LNCAP (cell line): ENCODE measurements around the gene UBAC2.

Experiments used
- CTCF ChIP-seq: fragments of 450-650 bp; IDR thresholded peaks from 2 replicates; pipeline ENCODE4 v1.5.1; 2017; ENCODE audit warnings: mild to moderate bottlenecking

UBAC2 gene

GRCh38 chr13:99218545-99218944 lies 17.9 kb downstream of the UBAC2 start:
- TF ChIP-seq CTCF: no peak

- TF ChIP-seq CTCF: no peak
Measured at GRCh38 chr13:99218969-99219368, 18.3 kb downstream of the UBAC2 start.

GRCh38 chr13:99220199-99220935 lies 19.7 kb downstream of the UBAC2 start:
- TF ChIP-seq CTCF: no peak

GRCh38 chr13:99221567-99222239 lies 21.0 kb downstream of the UBAC2 start:
- TF ChIP-seq CTCF: no peak

GRCh38 chr13:99223587-99223986 lies 22.9 kb downstream of the UBAC2 start:
- no peak for TF ChIP-seq CTCF

- TF ChIP-seq CTCF: no peak
Measured at GRCh38 chr13:99224021-99224420, 23.4 kb downstream of the UBAC2 start.

- no peak for TF ChIP-seq CTCF
Measured at GRCh38 chr13:99225078-99225477, 24.4 kb downstream of the UBAC2 start.
